Measurements from ENCODE around the gene CEP85L. TPM values are rescaled to one million over a fixed set of nuclear protein-coding genes. Genes with fewer than 3 reads are reported as not detected.

CEP85L gene
- total RNA-seq, 1 donor from 2014 or later, result 12.6 TPM

DNA sequence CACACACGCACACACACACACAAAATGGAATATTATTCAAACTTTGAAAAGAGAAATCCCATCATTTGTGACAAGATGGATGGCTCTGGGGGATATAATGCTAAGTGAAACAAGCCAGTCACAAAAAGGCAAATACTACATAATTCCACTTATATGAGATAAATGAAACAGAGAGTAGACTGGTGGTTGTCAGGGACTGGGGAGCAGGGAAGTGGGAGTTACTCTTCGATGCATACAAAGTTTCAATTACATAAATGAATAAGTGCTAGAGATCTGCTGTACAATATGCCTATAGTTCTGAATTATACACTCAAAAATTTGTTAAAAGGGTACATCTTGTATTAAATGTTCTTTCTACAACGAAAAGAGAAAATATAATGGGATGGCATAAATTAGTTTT lies 161.4 kb downstream of the CEP85L start:
- Histone ChIP-seq H3K9ac (no peak overlapping the region), H3K9me3 (ENCODE audit: low read depth) (no peaks in the 10 kb centered on the region), H3K4me1 (peaks cover 7% of the 10 kb centered on the region), H3K4me2 (no peak overlapping the region), H3K4me3 (no peak overlapping the region), H3K27me3 (no peaks in the 10 kb centered on the region), H2AFZ (replicated peaks) (no peak overlapping the region), H3F3A (ENCODE audit: low read depth) (no peaks in the 10 kb centered on the region), H3K36me3 (no peaks in the 10 kb centered on the region), H3K27ac (no peak overlapping the region), H4K20me1 (ENCODE audit: low read depth) (no peaks in the 10 kb centered on the region), H3K79me2 (ENCODE audit: low read depth) (no peaks in the 10 kb centered on the region)
- H3K27ac Mint-ChIP-seq, result no peak overlapping the region
- H3K4me1 Mint-ChIP-seq, result no peaks in the 10 kb centered on the region
- H3K36me3 Mint-ChIP-seq, result peaks cover 44% of the 10 kb centered on the region
- H3K9me3 Mint-ChIP-seq, result peaks cover 24% of the 10 kb centered on the region
- no peak overlapping the region for H3K4me3 Mint-ChIP-seq
- TF ChIP-seq EZH2phosphoT487 (IDR thresholded peaks at IDR 0.05) (no peak), EZH2 (IDR thresholded peaks at IDR 0.05) (no peak)
- TF ChIP-seq, protein P1, sequence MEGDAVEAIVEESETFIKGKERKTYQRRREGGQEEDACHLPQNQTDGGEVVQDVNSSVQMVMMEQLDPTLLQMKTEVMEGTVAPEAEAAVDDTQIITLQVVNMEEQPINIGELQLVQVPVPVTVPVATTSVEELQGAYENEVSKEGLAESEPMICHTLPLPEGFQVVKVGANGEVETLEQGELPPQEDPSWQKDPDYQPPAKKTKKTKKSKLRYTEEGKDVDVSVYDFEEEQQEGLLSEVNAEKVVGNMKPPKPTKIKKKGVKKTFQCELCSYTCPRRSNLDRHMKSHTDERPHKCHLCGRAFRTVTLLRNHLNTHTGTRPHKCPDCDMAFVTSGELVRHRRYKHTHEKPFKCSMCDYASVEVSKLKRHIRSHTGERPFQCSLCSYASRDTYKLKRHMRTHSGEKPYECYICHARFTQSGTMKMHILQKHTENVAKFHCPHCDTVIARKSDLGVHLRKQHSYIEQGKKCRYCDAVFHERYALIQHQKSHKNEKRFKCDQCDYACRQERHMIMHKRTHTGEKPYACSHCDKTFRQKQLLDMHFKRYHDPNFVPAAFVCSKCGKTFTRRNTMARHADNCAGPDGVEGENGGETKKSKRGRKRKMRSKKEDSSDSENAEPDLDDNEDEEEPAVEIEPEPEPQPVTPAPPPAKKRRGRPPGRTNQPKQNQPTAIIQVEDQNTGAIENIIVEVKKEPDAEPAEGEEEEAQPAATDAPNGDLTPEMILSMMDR (IDR thresholded peaks at IDR 0.05), result no peak
- no peak for DNase-seq (ENCODE audit: low spot score)
- H3K27me3 Mint-ChIP-seq (ENCODE audit: insufficient read depth, low read depth), result no peaks in the 10 kb centered on the region

DNA sequence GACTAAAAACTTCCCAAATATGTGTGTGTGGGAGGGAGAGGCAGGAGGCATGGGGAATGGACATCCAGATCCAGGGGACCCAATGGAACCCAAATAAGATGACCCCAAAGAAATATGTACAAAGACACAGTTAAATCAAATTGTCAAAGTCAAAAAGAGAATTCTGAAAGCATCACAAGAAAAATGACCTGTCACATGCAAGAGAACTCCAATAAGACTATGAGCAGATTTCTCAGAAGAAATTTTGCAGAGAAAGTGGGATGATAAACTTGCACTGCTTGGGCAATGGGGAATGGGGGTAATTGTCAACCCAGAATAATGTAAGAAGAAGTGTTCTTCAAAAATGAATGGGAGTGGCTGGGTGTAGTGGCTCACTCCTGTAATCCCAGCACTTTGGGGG lies 162.8 kb downstream of the CEP85L start:
- Histone ChIP-seq H3K27me3 (no peaks in the 10 kb centered on the region), H3K4me2 (no peak overlapping the region), H2AFZ (replicated peaks) (no peak overlapping the region), H3F3A (ENCODE audit: low read depth) (no peaks in the 10 kb centered on the region), H3K79me2 (ENCODE audit: low read depth) (no peaks in the 10 kb centered on the region), H3K36me3 (no peaks in the 10 kb centered on the region), H3K4me3 (no peak overlapping the region), H4K20me1 (ENCODE audit: low read depth) (no peaks in the 10 kb centered on the region), H3K9ac (no peak overlapping the region), H3K27ac (no peak overlapping the region), H3K9me3 (ENCODE audit: low read depth) (no peaks in the 10 kb centered on the region), H3K4me1 (peaks cover 7% of the 10 kb centered on the region)
- TF ChIP-seq EZH2phosphoT487 (IDR thresholded peaks at IDR 0.05), result no peak
- TF ChIP-seq, protein P1 (IDR thresholded peaks at IDR 0.05), result no peak
- TF ChIP-seq EZH2 (IDR thresholded peaks at IDR 0.05), result no peak
- H3K9me3 Mint-ChIP-seq, result peaks cover 24% of the 10 kb centered on the region
- H3K4me3 Mint-ChIP-seq, result no peak overlapping the region
- no peaks in the 10 kb centered on the region for H3K4me1 Mint-ChIP-seq
- no peaks in the 10 kb centered on the region for H3K27me3 Mint-ChIP-seq (ENCODE audit: insufficient read depth, low read depth)
- no peak for DNase-seq (ENCODE audit: low spot score)
- H3K27ac Mint-ChIP-seq, result no peak overlapping the region
- H3K36me3 Mint-ChIP-seq, result peaks cover 40% of the 10 kb centered on the region

DNA sequence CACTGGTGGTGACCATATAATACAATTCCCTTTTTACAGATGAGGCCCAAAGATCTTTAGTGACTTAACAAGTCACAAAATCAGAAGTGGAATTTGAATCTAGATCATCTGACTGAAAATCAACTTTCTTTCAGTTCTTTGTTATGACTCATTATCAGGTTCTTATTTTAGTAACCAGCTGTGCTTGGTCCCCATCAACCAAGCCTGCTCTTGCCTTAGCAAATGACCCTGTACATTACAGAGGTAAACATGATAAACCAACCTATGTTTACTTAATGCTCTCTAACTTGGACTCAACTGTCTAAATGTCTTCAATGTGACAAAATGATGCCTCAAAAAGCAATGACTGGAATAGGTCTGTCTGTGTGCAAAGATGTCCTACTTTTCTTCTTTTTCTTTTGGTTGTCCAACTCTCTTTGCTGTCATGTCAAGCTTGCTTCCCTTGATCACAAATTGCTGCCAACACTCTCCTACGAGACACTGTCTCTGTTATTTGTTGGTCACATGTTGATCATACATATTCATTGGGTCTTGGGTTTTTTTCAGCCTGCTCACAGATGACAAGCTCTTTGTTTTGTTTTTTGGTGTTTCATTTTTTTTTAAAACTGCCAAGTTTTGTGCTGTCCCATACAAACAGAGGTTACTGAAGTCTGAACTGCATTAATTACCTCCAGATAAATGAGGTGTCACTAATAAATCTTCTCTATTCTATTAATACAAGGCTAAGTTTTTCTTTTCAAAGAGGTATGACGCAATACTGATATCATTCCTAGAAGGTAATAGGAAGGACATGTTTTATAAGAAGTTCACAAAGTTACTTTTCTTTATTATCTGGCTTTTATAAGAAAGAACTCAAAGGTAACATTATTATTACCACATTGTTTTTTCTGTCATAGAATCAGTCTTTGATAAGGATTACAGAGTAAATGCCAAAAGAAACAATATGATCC lies 165.5 kb downstream of the CEP85L start:
- no peak overlapping the region for H3K27ac ChIP-seq

More for the DNA sequence above, 165.5 kb downstream of the CEP85L start:
- TF ChIP-seq EZH2phosphoT487 (IDR thresholded peaks at IDR 0.05) (no peak), EZH2 (IDR thresholded peaks at IDR 0.05) (no peak)
- TF ChIP-seq, protein P1 (IDR thresholded peaks at IDR 0.05), result no peak
- peaks cover 24% of the 10 kb centered on the region for H3K9me3 Mint-ChIP-seq
- Histone ChIP-seq H3K36me3 (no peaks in the 10 kb centered on the region), H3K27me3 (no peaks in the 10 kb centered on the region), H3F3A (ENCODE audit: low read depth) (no peaks in the 10 kb centered on the region), H3K4me3 (no peak overlapping the region), H4K20me1 (ENCODE audit: low read depth) (no peaks in the 10 kb centered on the region), H3K9ac (no peak overlapping the region), H3K4me2 (no peak overlapping the region), H2AFZ (replicated peaks) (no peak overlapping the region), H3K9me3 (ENCODE audit: low read depth) (no peaks in the 10 kb centered on the region), H3K79me2 (ENCODE audit: low read depth) (no peaks in the 10 kb centered on the region), H3K4me1 (no peaks in the 10 kb centered on the region)
- H3K4me1 Mint-ChIP-seq, result no peaks in the 10 kb centered on the region
- H3K36me3 Mint-ChIP-seq, result peaks cover 38% of the 10 kb centered on the region
- H3K27me3 Mint-ChIP-seq (ENCODE audit: insufficient read depth, low read depth), result no peaks in the 10 kb centered on the region
- H3K4me3 Mint-ChIP-seq, result no peak overlapping the region
- DNase-seq (ENCODE audit: low spot score), result no peak
- no peak overlapping the region for H3K27ac Mint-ChIP-seq
